HG03108 (cell line): ENCODE measurements around the gene KCNK3.
"Not testable (repeated sequence)": the region's sequence is repeated elsewhere in the genome, so short reads cannot be mapped to it uniquely, and the experiment has no call there.

Experiments
- ATAC-seq: cut with Tn5 transposase; IDR thresholded peaks from one replicate; pipeline ENCODE4 v1.9.1; 2021; ENCODE audit warnings: moderate library complexity; ENCODE audit not compliant: unreplicated experiment

KCNK3 gene

GRCh38 chr2:26665296-26665695 lies 27.2 kb upstream of the KCNK3 start:
- ATAC-seq, result not testable (repeated sequence)

- no peak for ATAC-seq
Observed at GRCh38 chr2:26666671-26667070, 25.9 kb upstream of the KCNK3 start.

GRCh38 chr2:26668041-26668440 lies 24.5 kb upstream of the KCNK3 start:
- no peak for ATAC-seq

GRCh38 chr2:26668856-26669750 lies 23.4 kb upstream of the KCNK3 start:
- ATAC-seq, result no peak

GRCh38 chr2:26670171-26670570 lies 22.4 kb upstream of the KCNK3 start:
- no peak for ATAC-seq

GRCh38 chr2:26670931-26671460 lies 21.5 kb upstream of the KCNK3 start:
- ATAC-seq, result no peak

- no peak for ATAC-seq
Observed at GRCh38 chr2:26671691-26672090, 20.8 kb upstream of the KCNK3 start.

GRCh38 chr2:26672112-26672817 lies 20.3 kb upstream of the KCNK3 start:
- ATAC-seq, result no peak

- no peak for ATAC-seq
Observed at GRCh38 chr2:26672818-26673393, 19.6 kb upstream of the KCNK3 start.

- no peak for ATAC-seq
Observed at GRCh38 chr2:26674002-26674751, 18.3 kb upstream of the KCNK3 start.

- no peak for ATAC-seq
Observed at GRCh38 chr2:26674771-26675170, 17.8 kb upstream of the KCNK3 start.

- ATAC-seq, result no peak
Observed at GRCh38 chr2:26675651-26676255, 16.8 kb upstream of the KCNK3 start.

- no peak for ATAC-seq
Observed at GRCh38 chr2:26678035-26678434, 14.5 kb upstream of the KCNK3 start.

GRCh38 chr2:26679867-26680266 lies 12.7 kb upstream of the KCNK3 start:
- ATAC-seq, result no peak

GRCh38 chr2:26681656-26682055 lies 10.9 kb upstream of the KCNK3 start:
- ATAC-seq, result no peak

- ATAC-seq, result no peak
Observed at GRCh38 chr2:26682155-26682554, 10.4 kb upstream of the KCNK3 start.

GRCh38 chr2:26683583-26683982 lies 8.9 kb upstream of the KCNK3 start:
- no peak for ATAC-seq

GRCh38 chr2:26685341-26685740 lies 7.2 kb upstream of the KCNK3 start:
- no peak for ATAC-seq

GRCh38 chr2:26685989-26686839 lies 6.3 kb upstream of the KCNK3 start:
- no peak for ATAC-seq

- ATAC-seq, result no peak
Observed at GRCh38 chr2:26687328-26687727, 5.2 kb upstream of the KCNK3 start.
